ENCODE data around the gene AVPR1B.

- TF ChIP-seq CTCF (IDR thresholded peaks at IDR 0.05): no peak
- TF ChIP-seq POLR2A (IDR thresholded peaks at IDR 0.05): no peak
Observed at GRCh38 chr1:206100226-206100815, 16.9 kb downstream of the AVPR1B start.

Measured in stomach (tissue), 4 donors.